GM19455 (cell line): ENCODE measurements around the gene MAEA.

Experiments
- ATAC-seq: cut with Tn5 transposase; IDR thresholded peaks from one replicate; pipeline ENCODE4 v1.9.1; 2021; ENCODE audit not compliant: unreplicated experiment

MAEA gene

DNA sequence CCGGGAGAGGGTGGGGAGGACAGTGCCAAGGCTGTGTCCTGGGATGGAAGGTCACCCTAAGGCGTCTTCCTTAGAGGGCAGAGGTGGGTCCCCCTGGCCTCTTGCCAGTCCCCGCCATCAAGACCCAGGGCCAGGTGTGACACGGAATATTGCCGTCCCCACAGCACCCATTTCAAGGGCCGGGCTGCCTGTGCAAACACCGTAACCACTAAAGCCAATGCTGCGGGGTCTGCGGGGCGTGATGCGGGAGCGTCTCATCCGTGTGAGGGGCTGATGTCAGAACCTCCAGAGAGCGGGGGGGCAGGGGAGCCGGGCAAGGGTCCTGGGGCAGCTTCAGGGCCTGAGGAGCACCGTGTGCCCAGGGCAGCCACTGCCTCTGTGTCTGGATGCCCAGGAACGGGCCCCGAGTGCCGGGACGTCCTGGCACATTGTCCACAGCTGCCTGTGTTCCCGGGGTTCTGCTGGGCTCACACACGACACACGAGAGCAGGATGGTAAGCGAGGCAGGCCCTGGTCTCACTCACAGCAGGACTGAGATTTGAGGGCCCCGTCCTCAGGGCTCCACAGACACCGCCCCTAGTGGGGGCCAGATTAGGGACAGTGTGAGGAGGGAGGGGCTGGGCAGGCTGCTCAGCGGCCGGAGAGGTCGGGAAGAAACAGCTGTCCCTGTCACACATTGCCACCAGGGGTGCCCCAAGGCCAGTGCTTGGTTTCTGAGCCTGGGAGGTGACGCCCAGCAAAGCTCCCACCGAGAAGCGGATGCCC, 87.3 kb downstream of the MAEA start:
- no peak for ATAC-seq

GRCh38 chr4:1377606-1378261, 88.0 kb downstream of the MAEA start:
- ATAC-seq = no peak

DNA sequence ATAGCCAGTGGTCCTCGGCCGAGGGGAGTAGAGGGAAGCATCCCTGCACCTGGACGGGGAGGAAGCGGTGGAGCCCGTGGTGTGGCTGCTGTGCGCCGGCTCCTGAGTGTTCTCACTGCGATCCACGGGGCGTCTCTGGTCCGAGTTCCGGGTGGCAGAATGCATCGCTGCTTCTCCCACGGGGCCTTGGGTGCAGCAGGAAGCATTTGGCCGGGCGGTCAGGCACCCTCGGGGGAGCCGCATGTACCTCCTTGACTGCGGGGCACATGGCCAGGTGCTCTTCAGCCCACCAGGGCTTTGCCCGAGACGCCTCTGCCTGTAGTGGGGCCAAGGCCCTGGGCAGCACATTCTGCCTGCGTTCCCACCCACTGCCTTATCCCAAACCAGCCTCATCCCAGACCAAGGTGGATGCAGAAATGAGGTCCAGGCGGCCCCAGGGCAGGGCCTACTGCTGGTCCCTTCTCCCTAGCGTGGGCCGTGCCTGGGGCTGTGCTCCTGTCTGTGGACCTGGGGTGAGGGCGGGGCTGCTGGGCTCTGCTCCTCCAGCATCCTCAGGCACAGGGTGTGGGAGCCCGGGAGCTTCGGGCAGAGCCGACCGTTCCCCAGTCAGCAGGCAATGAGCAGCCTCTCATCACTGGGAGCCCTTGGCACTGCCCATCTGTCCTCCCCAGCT, 89.0 kb downstream of the MAEA start:
- no peak for ATAC-seq

GRCh38 chr4:1379351-1379781, 89.7 kb downstream of the MAEA start:
- ATAC-seq = no peak

GRCh38 chr4:1379801-1380331, 90.2 kb downstream of the MAEA start:
- no peak for ATAC-seq

DNA sequence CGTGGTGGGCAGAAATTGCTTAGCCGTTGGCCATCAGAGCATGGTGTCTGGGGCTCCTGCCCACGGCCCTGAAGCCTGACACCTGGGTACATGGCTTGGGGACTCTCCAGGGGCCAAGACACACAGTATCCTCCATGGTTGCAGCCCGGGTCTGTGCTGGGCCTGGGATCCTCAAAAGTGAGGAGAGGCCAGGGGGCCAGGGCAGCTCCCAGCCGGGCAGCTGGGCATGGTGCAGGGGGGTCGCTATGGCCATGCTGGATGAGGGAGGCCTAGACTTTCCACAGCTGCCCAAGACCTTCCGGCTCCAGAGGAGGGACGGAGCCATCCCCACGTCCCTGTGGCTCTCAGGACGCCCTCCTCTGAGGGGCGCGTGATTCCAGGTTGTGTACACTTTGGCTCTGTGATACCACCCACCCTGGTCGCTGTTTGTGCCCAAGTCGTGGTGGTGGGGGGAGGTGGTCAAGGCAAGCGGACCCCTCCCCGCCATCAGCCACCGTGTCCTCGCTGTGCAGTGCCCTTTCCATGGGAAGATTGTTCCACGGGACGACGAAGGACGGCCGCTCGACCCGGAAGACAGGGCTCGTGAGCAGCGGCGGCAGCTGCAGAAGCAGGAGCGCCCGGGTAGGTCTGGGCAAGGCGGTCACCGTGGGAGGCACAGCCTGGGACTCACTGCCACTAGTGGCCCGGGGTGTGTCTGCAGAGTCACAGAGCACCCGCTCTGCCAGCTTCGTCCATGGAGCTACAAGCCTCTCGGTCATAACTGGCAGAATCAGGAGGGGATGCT, 90.9 kb downstream of the MAEA start:
- ATAC-seq = no peak

GRCh38 chr4:1381181-1381621, 91.5 kb downstream of the MAEA start:
- ATAC-seq = no peak

GRCh38 chr4:1381944-1382541, 92.4 kb downstream of the MAEA start:
- no peak for ATAC-seq

DNA sequence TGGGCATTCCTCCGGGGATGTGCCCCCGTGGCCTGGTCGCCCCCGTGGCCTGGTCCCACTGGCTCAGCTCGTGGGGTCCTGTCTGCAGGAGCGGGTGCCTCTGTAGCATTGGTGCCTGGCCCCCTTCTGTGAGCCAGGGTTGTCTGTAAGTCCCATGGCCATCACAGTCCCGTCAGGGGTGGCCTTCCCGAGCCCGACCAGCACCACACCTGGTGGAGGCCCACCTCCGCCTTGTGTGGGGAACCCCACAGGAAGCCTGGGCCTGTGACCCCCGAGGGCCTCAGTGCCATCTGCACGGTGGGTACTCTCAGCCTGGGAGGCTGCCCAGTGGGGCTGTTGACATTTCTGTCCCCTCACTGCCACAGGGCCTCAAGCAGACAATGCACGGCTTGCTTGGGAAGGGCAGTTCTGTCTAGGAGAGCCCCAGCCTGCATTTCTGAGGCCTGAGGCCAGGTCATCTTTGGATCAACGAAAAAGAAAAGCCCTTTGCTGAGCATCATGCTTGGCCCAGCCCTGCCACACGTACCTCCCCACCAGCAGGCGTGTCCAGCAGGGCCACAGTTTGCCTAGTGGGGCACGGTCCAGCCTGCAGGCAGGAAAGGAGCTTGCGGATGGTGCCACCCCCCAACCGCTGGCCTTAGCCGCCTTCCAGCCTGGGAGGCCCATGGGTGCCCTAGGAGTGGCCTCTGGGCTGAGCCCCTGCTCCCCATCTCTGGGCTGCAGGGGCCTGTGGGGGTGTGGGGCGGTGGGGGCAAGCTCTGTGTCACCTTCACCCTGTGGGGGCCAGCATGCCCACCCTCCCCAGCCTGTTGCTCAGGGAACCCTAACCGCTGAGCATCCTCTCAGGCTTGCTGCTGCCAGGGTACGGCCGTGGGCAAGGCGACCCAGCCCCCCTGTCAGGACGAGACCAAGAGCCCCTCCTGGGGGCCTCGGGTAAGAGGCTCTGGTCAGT, 93.4 kb downstream of the MAEA start:
- ATAC-seq = no peak

DNA sequence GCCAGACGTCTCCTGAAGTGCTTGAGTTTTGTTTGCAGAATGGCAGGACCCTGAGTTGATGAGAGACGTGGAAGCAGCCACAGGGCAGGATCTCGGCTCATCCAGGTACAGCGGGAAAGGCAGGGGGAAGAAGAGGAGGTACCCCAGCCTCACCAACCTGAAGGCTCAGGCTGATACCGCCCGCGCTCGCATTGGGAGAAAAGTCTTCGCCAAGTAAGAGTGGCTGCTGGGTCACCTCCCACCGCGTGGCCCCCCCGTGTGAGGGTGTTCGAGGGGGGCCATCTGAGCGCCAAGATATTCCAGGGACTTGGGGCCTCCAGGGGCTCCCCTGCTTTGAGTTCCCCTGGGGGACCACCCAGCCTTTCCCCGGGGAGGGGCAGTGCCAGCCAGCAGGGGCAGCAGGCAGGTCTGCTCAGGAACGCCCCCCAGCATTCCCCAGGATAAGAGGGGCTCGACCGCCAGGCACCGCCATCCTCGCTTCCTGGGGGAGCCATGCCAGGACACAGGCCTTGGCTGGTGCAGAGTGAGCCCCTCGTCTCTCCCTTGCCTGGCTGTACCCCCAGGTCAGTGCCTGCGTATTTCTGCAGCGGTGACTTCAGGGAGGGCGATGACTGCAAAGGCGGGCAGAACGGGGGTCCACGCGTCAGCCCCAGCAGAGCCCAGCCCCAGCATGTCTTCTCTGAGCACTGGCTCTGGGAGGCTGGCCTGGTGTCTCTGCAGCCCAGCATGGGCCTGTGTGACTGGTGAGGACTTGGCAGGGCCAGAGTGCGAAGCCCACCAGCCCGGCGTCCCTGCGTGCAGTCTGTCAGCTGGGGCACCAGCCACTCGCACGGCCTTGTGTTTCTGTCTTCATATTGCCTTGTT, 94.3 kb downstream of the MAEA start:
- ATAC-seq = no peak

GRCh38 chr4:1384675-1385372, 95.1 kb downstream of the MAEA start:
- no peak for ATAC-seq

DNA sequence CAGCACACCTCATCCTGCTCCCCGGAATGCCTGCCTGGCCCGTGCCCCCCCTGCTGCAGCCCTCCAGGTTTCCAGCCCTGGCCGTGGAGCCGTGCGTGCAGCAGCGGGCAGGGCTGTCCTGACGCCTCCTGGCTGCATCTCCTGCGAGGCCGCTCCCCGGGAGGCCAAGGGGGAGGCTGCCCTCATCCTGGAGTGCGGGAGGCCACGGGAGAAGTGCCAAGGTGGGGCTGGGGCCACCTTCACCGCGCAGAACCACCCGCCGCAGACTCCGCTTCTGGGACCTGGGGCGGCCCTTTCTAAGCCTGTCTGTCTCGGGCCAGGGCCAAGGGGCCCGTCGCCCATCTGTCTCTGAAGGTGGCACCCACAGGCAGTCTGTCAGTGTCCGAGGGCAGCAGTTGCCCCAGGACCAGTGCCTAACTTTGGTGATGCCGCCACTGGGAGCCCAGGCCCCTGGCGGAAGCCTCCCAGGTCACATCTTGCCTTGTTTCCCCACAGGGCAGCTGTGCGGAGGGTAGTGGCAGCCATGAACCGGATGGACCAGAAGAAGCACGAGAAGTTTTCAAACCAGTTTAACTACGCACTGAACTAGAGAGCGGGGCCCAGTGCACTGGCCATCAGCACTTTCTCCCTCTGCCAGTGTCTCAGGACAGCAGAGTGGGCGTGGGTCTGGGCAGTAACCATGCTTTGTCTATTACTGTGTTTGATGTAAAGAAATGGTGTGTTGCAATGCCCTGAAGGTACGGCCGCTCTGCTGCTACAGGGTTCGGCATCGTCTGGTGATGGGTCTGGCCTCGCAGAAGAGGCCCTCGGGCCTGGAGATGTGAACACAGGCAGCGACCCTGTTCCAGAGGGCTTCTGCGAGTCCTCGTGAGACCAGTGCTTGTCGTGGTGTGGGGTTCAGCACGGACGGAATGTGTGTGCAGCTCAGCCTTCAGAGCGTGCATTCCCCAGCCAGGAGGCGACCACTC, 96.0 kb downstream of the MAEA start:
- no peak for ATAC-seq
